Upper lobe of left lung (tissue), 4 donors: ENCODE data around the gene RNF187.

Experiments used
- EP300 ChIP-seq, 4 donors: sonication (generic); formaldehyde crosslinking; IDR thresholded peaks; one replicate each; pipeline ENCODE4 v1.5.1; 2017; ENCODE audit warnings: antibody characterized with exemption in 4 of 4, control low read depth in 2 of 4
- POLR2A ChIP-seq, 4 donors: fragments of 450-650 bp; IDR thresholded peaks; one replicate each; pipeline ENCODE4 v1.5.1; 2016 to 2017; ENCODE audit warnings: antibody characterized with exemption in 4 of 4, mild to moderate bottlenecking in 2 of 4
- POLR2AphosphoS5 ChIP-seq, 2 donors: sonication (generic); formaldehyde crosslinking; IDR thresholded peaks; one replicate each; pipeline ENCODE4 v1.5.1; 2017; ENCODE audit warnings: antibody characterized with exemption in 2 of 2
- TF ChIP-seq, protein P1 (sequence below), 6 experiments: fragments of 450-650 bp in 4 of 6; fragments of 200-600 bp in 2 of 6; sonication (generic) in 2 of 6; IDR thresholded peaks; one replicate each; pipeline ENCODE4 v1.5.1; 2016 to 2019; ENCODE audit warnings: antibody characterized with exemption in 6 of 6

- TF ChIP-seq POLR2A (IDR thresholded peaks at IDR 0.05), result no peak
- TF ChIP-seq, protein P1, sequence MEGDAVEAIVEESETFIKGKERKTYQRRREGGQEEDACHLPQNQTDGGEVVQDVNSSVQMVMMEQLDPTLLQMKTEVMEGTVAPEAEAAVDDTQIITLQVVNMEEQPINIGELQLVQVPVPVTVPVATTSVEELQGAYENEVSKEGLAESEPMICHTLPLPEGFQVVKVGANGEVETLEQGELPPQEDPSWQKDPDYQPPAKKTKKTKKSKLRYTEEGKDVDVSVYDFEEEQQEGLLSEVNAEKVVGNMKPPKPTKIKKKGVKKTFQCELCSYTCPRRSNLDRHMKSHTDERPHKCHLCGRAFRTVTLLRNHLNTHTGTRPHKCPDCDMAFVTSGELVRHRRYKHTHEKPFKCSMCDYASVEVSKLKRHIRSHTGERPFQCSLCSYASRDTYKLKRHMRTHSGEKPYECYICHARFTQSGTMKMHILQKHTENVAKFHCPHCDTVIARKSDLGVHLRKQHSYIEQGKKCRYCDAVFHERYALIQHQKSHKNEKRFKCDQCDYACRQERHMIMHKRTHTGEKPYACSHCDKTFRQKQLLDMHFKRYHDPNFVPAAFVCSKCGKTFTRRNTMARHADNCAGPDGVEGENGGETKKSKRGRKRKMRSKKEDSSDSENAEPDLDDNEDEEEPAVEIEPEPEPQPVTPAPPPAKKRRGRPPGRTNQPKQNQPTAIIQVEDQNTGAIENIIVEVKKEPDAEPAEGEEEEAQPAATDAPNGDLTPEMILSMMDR (IDR thresholded peaks at IDR 0.05), result no peak
- no peak for TF ChIP-seq EP300 (IDR thresholded peaks at IDR 0.05)
- no peak for TF ChIP-seq POLR2AphosphoS5 (IDR thresholded peaks at IDR 0.05)
Observed at GRCh38 chr1:228542376-228542775, 55.2 kb downstream of the RNF187 start.
